ENCODE results near the gene SFXN5.

The SFXN5 gene

GRCh38 chr2:73112913-73113854 lies 41.7 kb upstream of the SFXN5 start, which contains the start of gene RAB11FIP5 (continued):
- peak; percentile 74 for TF ChIP-seq CTCF (tag by site-specific recombination; IDR thresholded peaks at IDR 0.05)
- TF ChIP-seq MZF1 (tag by site-specific recombination; IDR thresholded peaks at IDR 0.05; ENCODE audit: borderline replicate concordance): no peak; the same call in 1 of the 2 replicates
- no peak for TF ChIP-seq SETDB1 (IDR thresholded peaks at IDR 0.05; ENCODE audit: insufficient read length, low read length)
- TF ChIP-seq SP7 (tag by site-specific recombination; IDR thresholded peaks at IDR 0.05): peak; percentile 63; the same call in 1 of the 2 replicates
- TF ChIP-seq ZNF530 (tag by site-specific recombination; IDR thresholded peaks at IDR 0.05; ENCODE audit: low read depth): no peak
- no peak for TF ChIP-seq ZNF416 (tag by site-specific recombination; IDR thresholded peaks at IDR 0.05)
- peak; percentile 76; the same call in 1 of the 2 replicates for TF ChIP-seq ZFP37 (tag by site-specific recombination; IDR thresholded peaks at IDR 0.05)
- TF ChIP-seq ZNF449 (tag by site-specific recombination; IDR thresholded peaks at IDR 0.05): peak; percentile 46
- TF ChIP-seq ZNF169 (tag by site-specific recombination; IDR thresholded peaks at IDR 0.05): no peak
- TF ChIP-seq ZBTB49 (tag by site-specific recombination; IDR thresholded peaks at IDR 0.05; ENCODE audit: low read depth): no peak
- TF ChIP-seq ZNF843 (tag by site-specific recombination; IDR thresholded peaks at IDR 0.05): no peak
- peak; percentile 99 for TF ChIP-seq ZSCAN30 (tag by site-specific recombination; IDR thresholded peaks at IDR 0.05)
- no peak for TF ChIP-seq ZNF132 (tag by site-specific recombination; IDR thresholded peaks at IDR 0.05; ENCODE audit: borderline replicate concordance)
- TF ChIP-seq WT1 (tag by site-specific recombination; IDR thresholded peaks at IDR 0.05): peak; percentile 50; the same call in 1 of the 2 replicates
- TF ChIP-seq GFI1B (tag by site-specific recombination; IDR thresholded peaks at IDR 0.05): no peak
- TF ChIP-seq ZBTB20 (tag by site-specific recombination; IDR thresholded peaks at IDR 0.05): peak; percentile 84
- TF ChIP-seq BCL6B (tag by site-specific recombination; IDR thresholded peaks at IDR 0.05): no peak
- TF ChIP-seq KLF9 (tag by site-specific recombination; IDR thresholded peaks at IDR 0.05; ENCODE audit: low read depth): peak; percentile 58
- no peak for TF ChIP-seq ZNF148 (tag by site-specific recombination; IDR thresholded peaks at IDR 0.05; ENCODE audit: borderline replicate concordance)
- peak; percentile 55; the same call in 1 of the 2 replicates for TF ChIP-seq ZNF600 (tag by site-specific recombination; IDR thresholded peaks at IDR 0.05)
- no peak for TF ChIP-seq ZNF311 (tag by site-specific recombination; IDR thresholded peaks at IDR 0.05; ENCODE audit: borderline replicate concordance)
- no peak for TF ChIP-seq ZNF701 (tag by site-specific recombination; IDR thresholded peaks at IDR 0.05)
- no peak for TF ChIP-seq ZNF747 (tag by site-specific recombination; IDR thresholded peaks at IDR 0.05)
- no peak for TF ChIP-seq ZNF274 (IDR thresholded peaks at IDR 0.05; ENCODE audit: low read length)
- TF ChIP-seq ZNF274 (tag by site-specific recombination; IDR thresholded peaks at IDR 0.05; ENCODE audit: borderline replicate concordance): no peak
- TF ChIP-seq PATZ1 (tag by site-specific recombination; IDR thresholded peaks at IDR 0.05): peak; percentile 95

Measured in HEK293 (cell line).